GM18517 (cell line): ENCODE results near the gene GABRA6.
"Not testable (repeated sequence)": the region's sequence is repeated elsewhere in the genome, so short reads cannot be mapped to it uniquely, and the experiment has no call there.

Source experiments
- ATAC-seq: cut with Tn5 transposase; IDR thresholded peaks from one replicate; pipeline ENCODE4 v1.9.1; 2021; ENCODE audit warnings: mild to moderate bottlenecking, moderate library complexity; ENCODE audit not compliant: unreplicated experiment

The GABRA6 gene

GRCh38 chr5:161685461-161685860 lies at the start of gene GABRA6:
TSS of gene GABRA6 (plus strand) at chr5:161685721. CDS start at chr5:161685990, 269 bp downstream.
- ATAC-seq: no peak

- no peak for ATAC-seq
Measured at GRCh38 chr5:161637591-161637990, 47.9 kb upstream of the GABRA6 start.

GRCh38 chr5:161641444-161641843 lies 44.1 kb upstream of the GABRA6 start:
- ATAC-seq: no peak

- ATAC-seq: no peak
Measured at GRCh38 chr5:161645264-161645663, 40.3 kb upstream of the GABRA6 start.

- ATAC-seq: not testable (repeated sequence)
Measured at GRCh38 chr5:161651926-161652325, 33.6 kb upstream of the GABRA6 start.

- no peak for ATAC-seq
Measured at GRCh38 chr5:161660806-161661205, 24.7 kb upstream of the GABRA6 start.

- no peak for ATAC-seq
Measured at GRCh38 chr5:161663431-161663830, 22.1 kb upstream of the GABRA6 start.

GRCh38 chr5:161676103-161676502 lies 9.4 kb upstream of the GABRA6 start:
- peak; percentile 82 for ATAC-seq

- no peak for ATAC-seq
Measured at GRCh38 chr5:161686149-161686548, 628 bp downstream of the GABRA6 start.

GRCh38 chr5:161686881-161687280 lies 1.4 kb downstream of the GABRA6 start:
- no peak for ATAC-seq

GRCh38 chr5:161687316-161687715 lies 1.8 kb downstream of the GABRA6 start:
- ATAC-seq: no peak

- ATAC-seq: no peak
Measured at GRCh38 chr5:161691911-161692310, 6.4 kb downstream of the GABRA6 start.

- ATAC-seq: no peak
Measured at GRCh38 chr5:161697001-161697400, 11.5 kb downstream of the GABRA6 start.

GRCh38 chr5:161700065-161700464 lies 14.5 kb downstream of the GABRA6 start:
- no peak for ATAC-seq

- no peak for ATAC-seq
Measured at GRCh38 chr5:161703528-161703927, 18.0 kb downstream of the GABRA6 start.

- ATAC-seq: no peak
Measured at GRCh38 chr5:161707382-161707781, 21.9 kb downstream of the GABRA6 start.

- ATAC-seq: no peak
Measured at GRCh38 chr5:161709239-161709638, 23.7 kb downstream of the GABRA6 start.

- ATAC-seq: no peak
Measured at GRCh38 chr5:161713042-161713441, 27.5 kb downstream of the GABRA6 start.

- ATAC-seq: no peak
Measured at GRCh38 chr5:161719157-161719556, 33.6 kb downstream of the GABRA6 start.

- ATAC-seq: no peak
Measured at GRCh38 chr5:161720460-161720859, 34.9 kb downstream of the GABRA6 start.

- no peak for ATAC-seq
Measured at GRCh38 chr5:161734741-161735140, 49.2 kb downstream of the GABRA6 start.

GRCh38 chr5:161740433-161740832 lies 54.9 kb downstream of the GABRA6 start:
- ATAC-seq: no peak

GRCh38 chr5:161744276-161744675 lies 58.8 kb downstream of the GABRA6 start:
- no peak for ATAC-seq

GRCh38 chr5:161745392-161745791 lies 59.9 kb downstream of the GABRA6 start:
- ATAC-seq: no peak
